Measurements from ENCODE around the gene LINS1.

DNA sequence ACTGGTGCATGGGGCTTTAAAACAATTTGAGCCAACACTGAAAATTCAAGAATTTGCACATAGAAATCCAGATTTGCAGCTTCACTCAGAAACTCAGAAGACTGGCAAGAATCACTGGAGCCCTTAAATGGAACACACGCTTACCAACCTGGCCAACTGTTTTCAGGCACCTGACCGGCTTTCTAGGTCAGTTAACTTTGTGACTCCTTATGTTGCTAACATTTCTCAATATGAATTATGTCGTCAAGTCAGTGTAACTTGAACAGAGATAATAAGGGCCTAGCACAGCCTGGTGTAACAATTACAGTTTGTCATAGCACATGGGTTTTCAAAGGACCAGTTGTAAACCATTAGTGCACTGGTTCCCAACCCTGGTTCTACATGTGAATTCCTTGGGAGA, 80.1 kb downstream of the LINS1 start:
- TF ChIP-seq EZH2phosphoT487 (IDR thresholded peaks at IDR 0.05; ENCODE audit: insufficient read depth, low read depth), result no peak
- TF ChIP-seq EZH2 (IDR thresholded peaks at IDR 0.05; ENCODE audit: insufficient read depth, poor library complexity, severe bottlenecking), result no peak
